ENCODE measurements around the gene ANO3.
"Not testable (repeated sequence)": the region's sequence is repeated elsewhere in the genome, so short reads cannot be mapped to it uniquely, and the experiment has no call there.

The ANO3 gene

GRCh38 chr11:26331911-26332571, at the start of gene ANO3:
Gene ANO3, plus strand, starts transcription at chr11:26332130. Its CDS starts 146 bp downstream, at chr11:26332276.
- H3K27me3 ChIP-seq (ENCODE audit: control insufficient read depth, insufficient read depth, low read length): peaks cover 25% of the 10 kb centered on the region
- no peak within 1 kb of the TSS for H3K9ac ChIP-seq (ENCODE audit: low read length)
- H3K4me1 ChIP-seq (ENCODE audit: control insufficient read depth, insufficient read depth, low read length): no peaks in the 10 kb centered on the region
- H3K9me3 ChIP-seq (ENCODE audit: control insufficient read depth, low read length): no peaks in the 10 kb centered on the region
- no peaks in the 10 kb centered on the region for H3K36me3 ChIP-seq (ENCODE audit: control insufficient read depth, insufficient read depth, low read length)
- H3K4me3 ChIP-seq (ENCODE audit: low read length): no peak within 1 kb of the TSS

GRCh38 chr11:26283852-26284408, 48.0 kb upstream of the ANO3 start:
- Histone ChIP-seq H3K4me1 (ENCODE audit: control insufficient read depth, insufficient read depth, low read length) (no peaks in the 10 kb centered on the region), H3K9ac (ENCODE audit: low read length) (no peak overlapping the region), H3K9me3 (ENCODE audit: control insufficient read depth, low read length) (no peaks in the 10 kb centered on the region), H3K4me3 (ENCODE audit: low read length) (no peak overlapping the region), H3K36me3 (ENCODE audit: control insufficient read depth, insufficient read depth, low read length) (no peaks in the 10 kb centered on the region), H3K27me3 (ENCODE audit: control insufficient read depth, insufficient read depth, low read length) (peaks cover 8% of the 10 kb centered on the region)

- H3K36me3 ChIP-seq (ENCODE audit: control insufficient read depth, insufficient read depth, low read length): no peaks in the 10 kb centered on the region
- H3K9me3 ChIP-seq (ENCODE audit: control insufficient read depth, low read length): no peaks in the 10 kb centered on the region
- peaks cover 8% of the 10 kb centered on the region for H3K27me3 ChIP-seq (ENCODE audit: control insufficient read depth, insufficient read depth, low read length)
- no peaks in the 10 kb centered on the region for H3K4me1 ChIP-seq (ENCODE audit: control insufficient read depth, insufficient read depth, low read length)
- H3K9ac ChIP-seq (ENCODE audit: low read length): no peak overlapping the region
- H3K4me3 ChIP-seq (ENCODE audit: low read length): no peak overlapping the region
These were observed 46.3 kb upstream of the ANO3 start for GRCh38 chr11:26285608-26286007.

- no peak overlapping the region for H3K9ac ChIP-seq (ENCODE audit: low read length)
- no peaks in the 10 kb centered on the region for H3K4me1 ChIP-seq (ENCODE audit: control insufficient read depth, insufficient read depth, low read length)
- H3K27me3 ChIP-seq (ENCODE audit: control insufficient read depth, insufficient read depth, low read length): peaks cover 8% of the 10 kb centered on the region
- no peaks in the 10 kb centered on the region for H3K36me3 ChIP-seq (ENCODE audit: control insufficient read depth, insufficient read depth, low read length)
- no peak overlapping the region for H3K4me3 ChIP-seq (ENCODE audit: low read length)
- no peaks in the 10 kb centered on the region for H3K9me3 ChIP-seq (ENCODE audit: control insufficient read depth, low read length)
These were observed 45.4 kb upstream of the ANO3 start for GRCh38 chr11:26286472-26287066.

- Histone ChIP-seq H3K4me1 (ENCODE audit: control insufficient read depth, insufficient read depth, low read length) (no peaks in the 10 kb centered on the region), H3K36me3 (ENCODE audit: control insufficient read depth, insufficient read depth, low read length) (no peaks in the 10 kb centered on the region), H3K27me3 (ENCODE audit: control insufficient read depth, insufficient read depth, low read length) (peaks cover 8% of the 10 kb centered on the region), H3K9ac (ENCODE audit: low read length) (no peak overlapping the region), H3K9me3 (ENCODE audit: control insufficient read depth, low read length) (no peaks in the 10 kb centered on the region), H3K4me3 (ENCODE audit: low read length) (no peak overlapping the region)
These were observed 44.8 kb upstream of the ANO3 start for GRCh38 chr11:26287067-26287518.

- Histone ChIP-seq H3K9me3 (ENCODE audit: control insufficient read depth, low read length) (no peaks in the 10 kb centered on the region), H3K4me1 (ENCODE audit: control insufficient read depth, insufficient read depth, low read length) (no peaks in the 10 kb centered on the region), H3K27me3 (ENCODE audit: control insufficient read depth, insufficient read depth, low read length) (no peaks in the 10 kb centered on the region), H3K9ac (ENCODE audit: low read length) (no peak overlapping the region), H3K36me3 (ENCODE audit: control insufficient read depth, insufficient read depth, low read length) (no peaks in the 10 kb centered on the region), H3K4me3 (ENCODE audit: low read length) (no peak overlapping the region)
These were observed 34.5 kb upstream of the ANO3 start for GRCh38 chr11:26297189-26297975.

GRCh38 chr11:26316372-26316771, 15.6 kb upstream of the ANO3 start:
- H3K27me3 ChIP-seq (ENCODE audit: control insufficient read depth, insufficient read depth, low read length); H3K9ac ChIP-seq (ENCODE audit: low read length); H3K36me3 ChIP-seq (ENCODE audit: control insufficient read depth, insufficient read depth, low read length); H3K9me3 ChIP-seq (ENCODE audit: control insufficient read depth, low read length); H3K4me3 ChIP-seq (ENCODE audit: low read length); H3K4me1 ChIP-seq (ENCODE audit: control insufficient read depth, insufficient read depth, low read length): not testable (repeated sequence)

GRCh38 chr11:26319906-26320305, 12.0 kb upstream of the ANO3 start:
- Histone ChIP-seq H3K9me3 (ENCODE audit: control insufficient read depth, low read length) (no peaks in the 10 kb centered on the region), H3K9ac (ENCODE audit: low read length) (no peak overlapping the region), H3K4me1 (ENCODE audit: control insufficient read depth, insufficient read depth, low read length) (peaks cover 4% of the 10 kb centered on the region), H3K27me3 (ENCODE audit: control insufficient read depth, insufficient read depth, low read length) (no peaks in the 10 kb centered on the region), H3K4me3 (ENCODE audit: low read length) (no peak overlapping the region), H3K36me3 (ENCODE audit: control insufficient read depth, insufficient read depth, low read length) (no peaks in the 10 kb centered on the region)

- no peak overlapping the region for H3K4me3 ChIP-seq (ENCODE audit: low read length)
- no peaks in the 10 kb centered on the region for H3K27me3 ChIP-seq (ENCODE audit: control insufficient read depth, insufficient read depth, low read length)
- no peaks in the 10 kb centered on the region for H3K36me3 ChIP-seq (ENCODE audit: control insufficient read depth, insufficient read depth, low read length)
- peaks cover 4% of the 10 kb centered on the region for H3K4me1 ChIP-seq (ENCODE audit: control insufficient read depth, insufficient read depth, low read length)
- H3K9ac ChIP-seq (ENCODE audit: low read length): no peak overlapping the region
- H3K9me3 ChIP-seq (ENCODE audit: control insufficient read depth, low read length): no peaks in the 10 kb centered on the region
These were observed 10.4 kb upstream of the ANO3 start for GRCh38 chr11:26321516-26321915.

GRCh38 chr11:26322335-26323067, 9.4 kb upstream of the ANO3 start:
- Histone ChIP-seq H3K9me3 (ENCODE audit: control insufficient read depth, low read length) (no peaks in the 10 kb centered on the region), H3K27me3 (ENCODE audit: control insufficient read depth, insufficient read depth, low read length) (no peaks in the 10 kb centered on the region), H3K4me1 (ENCODE audit: control insufficient read depth, insufficient read depth, low read length) (no peaks in the 10 kb centered on the region), H3K36me3 (ENCODE audit: control insufficient read depth, insufficient read depth, low read length) (no peaks in the 10 kb centered on the region), H3K4me3 (ENCODE audit: low read length) (no peak overlapping the region), H3K9ac (ENCODE audit: low read length) (no peak overlapping the region)

GRCh38 chr11:26323837-26324236, 8.1 kb upstream of the ANO3 start:
- no peaks in the 10 kb centered on the region for H3K9me3 ChIP-seq (ENCODE audit: control insufficient read depth, low read length)
- H3K27me3 ChIP-seq (ENCODE audit: control insufficient read depth, insufficient read depth, low read length): no peaks in the 10 kb centered on the region
- H3K4me3 ChIP-seq (ENCODE audit: low read length): no peak overlapping the region
- no peaks in the 10 kb centered on the region for H3K36me3 ChIP-seq (ENCODE audit: control insufficient read depth, insufficient read depth, low read length)
- no peaks in the 10 kb centered on the region for H3K4me1 ChIP-seq (ENCODE audit: control insufficient read depth, insufficient read depth, low read length)
- H3K9ac ChIP-seq (ENCODE audit: low read length): no peak overlapping the region
